ENCODE data around the gene ATPAF1. TPM values are rescaled to one million over a fixed set of nuclear protein-coding genes. Genes with fewer than 3 reads are reported as not detected.

The ATPAF1 gene
- total RNA-seq, 1 donor from 2014 or later, result 63.4 TPM

- DNase-seq, result no peak
Measured at GRCh38 chr1:46615735-46616134, 52.4 kb downstream of the ATPAF1 start.

GRCh38 chr1:46615088-46615487 lies 53.1 kb downstream of the ATPAF1 start:
- DNase-seq, result no peak

GRCh38 chr1:46614604-46614984 lies 53.6 kb downstream of the ATPAF1 start:
- no peak for DNase-seq

GRCh38 chr1:46613661-46614603 lies 54.2 kb downstream of the ATPAF1 start:
- peak; percentile 95 for DNase-seq

GRCh38 chr1:46612937-46613660 lies 55.1 kb downstream of the ATPAF1 start:
- DNase-seq, result no peak

- DNase-seq, result no peak
Measured at GRCh38 chr1:46611691-46612221, 56.4 kb downstream of the ATPAF1 start.

GRCh38 chr1:46607345-46608130 lies 60.6 kb downstream of the ATPAF1 start:
- no peak for DNase-seq

GRCh38 chr1:46606255-46606965 lies 61.8 kb downstream of the ATPAF1 start:
- DNase-seq, result no peak

- DNase-seq, result no peak
Measured at GRCh38 chr1:46605232-46605631, 62.9 kb downstream of the ATPAF1 start.

GRCh38 chr1:46603858-46604549 lies 64.2 kb downstream of the ATPAF1 start, which contains the start of gene MKNK1:
MKNK1 (minus strand) TSS chr1:46604268; CDS start chr1:46583327, 20,941 bp downstream.
- peak; percentile 99 for DNase-seq

GRCh38 chr1:46603481-46603857 lies 64.7 kb downstream of the ATPAF1 start:
- no peak for DNase-seq

- DNase-seq, result no peak
Measured at GRCh38 chr1:46601257-46602007, 66.7 kb downstream of the ATPAF1 start.

- no peak for DNase-seq
Measured at GRCh38 chr1:46599059-46599970, 68.8 kb downstream of the ATPAF1 start.

GRCh38 chr1:46596846-46597245 lies 71.3 kb downstream of the ATPAF1 start:
- DNase-seq, result no peak

- DNase-seq, result no peak
Measured at GRCh38 chr1:46596036-46596435, 72.1 kb downstream of the ATPAF1 start.

- no peak for DNase-seq
Measured at GRCh38 chr1:46595127-46595526, 73.0 kb downstream of the ATPAF1 start.

- DNase-seq, result no peak
Measured at GRCh38 chr1:46594063-46594462, 74.1 kb downstream of the ATPAF1 start.

- no peak for DNase-seq
Measured at GRCh38 chr1:46592823-46593222, 75.3 kb downstream of the ATPAF1 start.

- DNase-seq, result no peak
Measured at GRCh38 chr1:46589529-46589928, 78.6 kb downstream of the ATPAF1 start.
